Measurements from ENCODE around the gene BIVM. TPM values are rescaled to one million over a fixed set of nuclear protein-coding genes. Genes with fewer than 3 reads are reported as not detected.

BIVM gene
- total and polyA plus RNA-seq, 2 experiments from 2014 or later: 3.2 to 4.2 TPM

- no peak for TF ChIP-seq CTCF (conservative IDR thresholded peaks at IDR 0.05; ENCODE audit: low read depth in 2 of 2)
- no peak for TF ChIP-seq ZNF331 (CRISPR knock-in tag; IDR thresholded peaks at IDR 0.05; ENCODE audit: low read depth)
These were observed 18.3 kb downstream of the BIVM start (continued) for GRCh38 chr13:102817241-102817640.

- Mint-ChIP-seq H3K4me3 (no peak overlapping the region), H3K27ac (no peak overlapping the region), H3K36me3 (ENCODE audit: low read depth) (peaks cover 3% of the 10 kb centered on the region; the same call in 2 of the 3 replicates), H3K27me3 (ENCODE audit: insufficient read depth, low read depth, poor library complexity) (no peaks in the 10 kb centered on the region), H3K9me3 (no peaks in the 10 kb centered on the region), H3K4me1 (no peaks in the 10 kb centered on the region)
- no peaks in the 10 kb centered on the region for H3K4me1 ChIP-seq (ENCODE audit: insufficient read depth)
- no peaks in the 10 kb centered on the region for H3K36me3 ChIP-seq (ENCODE audit: insufficient read depth)
- no peak overlapping the region for H3K4me3 ChIP-seq
- no peaks in the 10 kb centered on the region for H3F3A ChIP-seq (replicated peaks; ENCODE audit: low read depth)
- TF ChIP-seq JUNB (IDR thresholded peaks at IDR 0.05; ENCODE audit: unreplicated experiment) (no peak), CTCF (conservative IDR thresholded peaks at IDR 0.05; ENCODE audit: low read depth in 2 of 2) (no peak), ZNF331 (CRISPR knock-in tag; IDR thresholded peaks at IDR 0.05; ENCODE audit: low read depth) (no peak), ETS1 (IDR thresholded peaks at IDR 0.05) (no peak)
- H3K27ac ChIP-seq (ENCODE audit: low read depth): no peak overlapping the region
- no peak overlapping the region for H2AFZ ChIP-seq
- no peaks in the 10 kb centered on the region for H3K9me2 ChIP-seq (ENCODE audit: insufficient read depth)
- no peak overlapping the region for H3K4me2 ChIP-seq
- no peaks in the 10 kb centered on the region for H3K79me2 ChIP-seq (replicated peaks; ENCODE audit: insufficient read depth)
- H4K20me1 ChIP-seq (replicated peaks; ENCODE audit: insufficient read depth): no peaks in the 10 kb centered on the region
- ATAC-seq (no peak), DNase-seq (ENCODE audit: low spot score) (no peak)
- no peaks in the 10 kb centered on the region for H3K27me3 ChIP-seq (ENCODE audit: insufficient read depth)
These were observed 19.0 kb downstream of the BIVM start for GRCh38 chr13:102817907-102818306.

GRCh38 chr13:102825400-102825799 lies 26.5 kb downstream of the BIVM start:
- Histone ChIP-seq H3K4me2 (peak overlapping the region; percentile 49; the same call in 1 of the 2 replicates), H3K36me3 (ENCODE audit: insufficient read depth) (no peaks in the 10 kb centered on the region), H3K4me3 (no peak overlapping the region), H3K4me1 (ENCODE audit: insufficient read depth) (peaks cover 8% of the 10 kb centered on the region), H4K20me1 (replicated peaks; ENCODE audit: insufficient read depth) (no peaks in the 10 kb centered on the region), H3K27ac (ENCODE audit: low read depth) (no peak overlapping the region), H3K79me2 (replicated peaks; ENCODE audit: insufficient read depth) (no peaks in the 10 kb centered on the region), H3K27me3 (ENCODE audit: insufficient read depth) (no peaks in the 10 kb centered on the region), H2AFZ (peak overlapping the region; percentile 0; the same call in 1 of the 2 replicates), H3K9me2 (ENCODE audit: insufficient read depth) (no peaks in the 10 kb centered on the region), H3F3A (replicated peaks; ENCODE audit: low read depth) (no peaks in the 10 kb centered on the region)
- peak; percentile 59 for ATAC-seq
- peaks cover 12% of the 10 kb centered on the region for H3K4me1 Mint-ChIP-seq
- no peak overlapping the region for H3K4me3 Mint-ChIP-seq
- H3K27ac Mint-ChIP-seq: peak overlapping the region; percentile 78; the same call in 1 of the 2 replicates
- DNase-seq (ENCODE audit: low spot score): peak; percentile 40
- H3K27me3 Mint-ChIP-seq (ENCODE audit: insufficient read depth, low read depth, poor library complexity): peaks cover 5% of the 10 kb centered on the region
- H3K9me3 Mint-ChIP-seq: no peaks in the 10 kb centered on the region
- H3K36me3 Mint-ChIP-seq (ENCODE audit: low read depth): peaks cover 11% of the 10 kb centered on the region
- no peak for TF ChIP-seq POLR2AphosphoS5 (IDR thresholded peaks at IDR 0.05; ENCODE audit: low read depth)
- no peak for TF ChIP-seq EZH2phosphoT487 (IDR thresholded peaks at IDR 0.05; ENCODE audit: unreplicated experiment)
- no peak for TF ChIP-seq CTCF (conservative IDR thresholded peaks at IDR 0.05; ENCODE audit: low read depth in 2 of 2)
- TF ChIP-seq JUNB (IDR thresholded peaks at IDR 0.05; ENCODE audit: unreplicated experiment): no peak
- no peak for TF ChIP-seq STAT1 (IDR thresholded peaks at IDR 0.05; ENCODE audit: unreplicated experiment)
- no peak for TF ChIP-seq ETS1 (IDR thresholded peaks at IDR 0.05)
- no peak for TF ChIP-seq CREB1 (CRISPR knock-in tag; IDR thresholded peaks at IDR 0.05; ENCODE audit: low read depth)
- no peak for TF ChIP-seq EZH2 (IDR thresholded peaks at IDR 0.05; ENCODE audit: low read depth, unreplicated experiment)
